HepG2 (cell line): ENCODE results near the gene ATP13A4. TPM values are rescaled to one million over a fixed set of nuclear protein-coding genes. Genes with fewer than 3 reads are reported as not detected.
A peak's percentile ranks its signal among the peaks of the same experiment; 100 is the strongest.

Experiments used
- ATF1 ChIP-seq: IDR thresholded peaks from 2 replicates; pipeline ENCODE4 v1.6.1; 2016; ENCODE audit warnings: mild to moderate bottlenecking, control low read depth
- ATRX ChIP-seq: sonication (generic); formaldehyde crosslinking; IDR thresholded peaks from 2 replicates; pipeline ENCODE4 v1.4.0; 2020; ENCODE audit warnings: missing genetic modification reagents, borderline replicate concordance
- DNMT1 ChIP-seq: sonication (generic); formaldehyde crosslinking; IDR thresholded peaks from 2 replicates; pipeline ENCODE4 v1.5.1; 2020; ENCODE audit warnings: mild to moderate bottlenecking, missing genetic modification reagents
- EEA1 ChIP-seq: sonication (generic); formaldehyde crosslinking; IDR thresholded peaks from 2 replicates; pipeline ENCODE4 v1.5.1; 2020; ENCODE audit warnings: mild to moderate bottlenecking, missing genetic modification reagents, borderline replicate concordance
- HES4 ChIP-seq: sonication (generic); formaldehyde crosslinking; IDR thresholded peaks from 2 replicates; pipeline ENCODE4 v1.9.0; 2021; ENCODE audit warnings: mild to moderate bottlenecking, missing genetic modification reagents, borderline replicate concordance
- ISX ChIP-seq: sonication (generic); formaldehyde crosslinking; conservative IDR thresholded peaks from 2 replicates; pipeline ENCODE4 v1.5.0; 2020; ENCODE audit warnings: missing genetic modification reagents
- MED1 ChIP-seq: sonication (generic); formaldehyde crosslinking; IDR thresholded peaks from 2 replicates; pipeline ENCODE4 v1.4.0; 2020; ENCODE audit warnings: missing genetic modification reagents
- PHF20 ChIP-seq: sonication (generic); formaldehyde crosslinking; IDR thresholded peaks from 2 replicates; pipeline ENCODE4 v1.5.0; 2020; ENCODE audit warnings: mild to moderate bottlenecking, missing genetic modification reagents
- PRPF4 ChIP-seq: fragments of 200-400 bp; formaldehyde crosslinking; IDR thresholded peaks from 2 replicates; pipeline ENCODE4 v1.6.1; 2016; ENCODE audit warnings: low read length, low read depth; ENCODE audit not compliant: poor library complexity, severe bottlenecking
- RXRB ChIP-seq: IDR thresholded peaks from 2 replicates; pipeline ENCODE4 v1.6.1; 2016; ENCODE audit warnings: borderline replicate concordance, missing genetic modification reagents, missing compliant biosample characterization
- SIN3B ChIP-seq: fragments of 150-350 bp; IDR thresholded peaks from 2 replicates; pipeline ENCODE4 v1.6.1; 2014; ENCODE audit warnings: low read length
- SOX5 ChIP-seq: IDR thresholded peaks from 2 replicates; pipeline ENCODE4 v1.6.1; 2016; ENCODE audit warnings: borderline replicate concordance
- SSRP1 ChIP-seq: IDR thresholded peaks from 2 replicates; pipeline ENCODE4 v1.6.1; 2016; ENCODE audit warnings: control low read depth
- TEAD3 ChIP-seq: optimal IDR thresholded peaks from 2 replicates; pipeline ENCODE3; 2016; ENCODE audit warnings: borderline replicate concordance
- ZBTB14 ChIP-seq: sonication (generic); formaldehyde crosslinking; IDR thresholded peaks from 2 replicates; pipeline ENCODE4 v1.4.0; 2020; ENCODE audit warnings: missing genetic modification reagents
- ZFP62 ChIP-seq: sonication (generic); formaldehyde crosslinking; IDR thresholded peaks from 2 replicates; pipeline ENCODE4 v1.4.0; 2020; ENCODE audit warnings: missing genetic modification reagents
- ZFX ChIP-seq: sonication (generic); formaldehyde crosslinking; IDR thresholded peaks from 2 replicates; pipeline ENCODE4 v1.4.0; 2020; ENCODE audit warnings: mild to moderate bottlenecking, low read depth, missing genetic modification reagents, moderate library complexity
- ZNF17 ChIP-seq: sonication (generic); formaldehyde crosslinking; IDR thresholded peaks from 2 replicates; pipeline ENCODE4 v1.5.0; 2020; ENCODE audit warnings: mild to moderate bottlenecking, missing genetic modification reagents
- ZNF207 ChIP-seq: fragments of 450-650 bp; IDR thresholded peaks from 2 replicates; pipeline ENCODE4 v1.6.1; 2016; ENCODE audit warnings: antibody characterized with exemption, borderline replicate concordance
- ZNF354B ChIP-seq: sonication (generic); formaldehyde crosslinking; IDR thresholded peaks from 2 replicates; pipeline ENCODE4 v1.8.0; 2022; ENCODE audit warnings: mild to moderate bottlenecking, missing genetic modification reagents
- ZNF431 ChIP-seq: sonication (generic); formaldehyde crosslinking; IDR thresholded peaks from 2 replicates; pipeline ENCODE4 v1.9.0; 2022; ENCODE audit warnings: missing genetic modification reagents, low read depth, mild to moderate bottlenecking, borderline replicate concordance
- ZNF441 ChIP-seq: sonication (generic); formaldehyde crosslinking; IDR thresholded peaks from 2 replicates; pipeline ENCODE4 v1.7.0; 2021; ENCODE audit warnings: missing genetic modification reagents, borderline replicate concordance
- ZNF616 ChIP-seq: sonication (generic); formaldehyde crosslinking; IDR thresholded peaks from 2 replicates; pipeline ENCODE4 v1.5.0; 2020; ENCODE audit warnings: low read depth, mild to moderate bottlenecking, missing genetic modification reagents
- ZNF672 ChIP-seq: sonication (generic); formaldehyde crosslinking; IDR thresholded peaks from 2 replicates; pipeline ENCODE4 v1.8.1; 2022; ENCODE audit warnings: missing genetic modification reagents
- ZNF720 ChIP-seq: sonication (generic); formaldehyde crosslinking; IDR thresholded peaks from 2 replicates; pipeline ENCODE4 v1.4.0; 2020; ENCODE audit warnings: missing genetic modification reagents
- polyA plus RNA-seq, 8 experiments: library from polyadenylated mRNA; depleted of rRNA in 3 of 8; stranded (reverse) in 7 of 8; unstranded in 1 of 8; fragments of >200 nt; fragmentation: Illumina TruSeq in 4 of 8; extraction: Trizol in 4 of 8; gene quantifications; 2 replicates each; pipeline versions ENCODE4 v1.2.1 to v1.2.3, GENCODE V29; 2011 to 2016; ENCODE audit warnings: low read depth in 4 of 8, missing spikeins in 1 of 8, mixed read lengths in 1 of 8; ENCODE audit not compliant: insufficient read depth in 1 of 8
- total RNA-seq, 5 experiments: library from RNA; depleted of rRNA; stranded (reverse); fragments of >200 nt; fragmentation: Illumina TruSeq; extraction: Trizol; gene quantifications; 2 replicates each; pipeline ENCODE4 v1.2.3, GENCODE V29; 2016; ENCODE audit warnings: low read depth in 1 of 5
- TF ChIP-seq, protein P1 (sequence below): sonication (generic); formaldehyde crosslinking; conservative IDR thresholded peaks from 2 replicates; pipeline ENCODE4 v1.4.0; 2020; ENCODE audit warnings: missing genetic modification reagents
- TF ChIP-seq, protein P2 (sequence below): sonication (generic); formaldehyde crosslinking; IDR thresholded peaks from 2 replicates; pipeline ENCODE4 v1.8.1; 2023; ENCODE audit warnings: mild to moderate bottlenecking, inconsistent platforms, moderate library complexity, missing genetic modification reagents, borderline replicate concordance

The ATP13A4 gene
- total and polyA plus RNA-seq, 2 of the 13 experiments (the other 11 are each of a cell fraction or from before 2014, with no cell fraction given), result 0.01 to 0.07 TPM

GRCh38 chr3:193592841-193593667 lies 38.4 kb upstream of the ATP13A4 start, which contains the start of gene OPA1 (continued):
- TF ChIP-seq RXRB (CRISPR knock-in tag) (peak; percentile 91), ATF1 (CRISPR knock-in tag) (peak; percentile 54; the same call in 1 of the 2 replicates), MED1 (CRISPR knock-in tag) (peak; percentile 91), ZNF354B (CRISPR knock-in tag) (0 out of 2 replicates have a peak, but pooled peaks have one; percentile 28), TEAD3 (CRISPR knock-in tag) (peak; percentile 90), EEA1 (peak; percentile 96; the same call in 1 of the 2 replicates), ZNF720 (CRISPR knock-in tag) (no peak; the same call in 1 of the 2 replicates), ZBTB14 (CRISPR knock-in tag) (0 out of 2 replicates have a peak, but pooled peaks have one; percentile 50), PRPF4 (no peak), ZNF207 (no peak), ISX (no peak), ZNF17 (CRISPR knock-in tag) (no peak), PHF20 (CRISPR knock-in tag) (peak; percentile 99), ZFX (CRISPR knock-in tag) (peak; percentile 98), ZNF441 (CRISPR knock-in tag) (peak; percentile 75; the same call in 1 of the 2 replicates), ZNF616 (CRISPR knock-in tag) (peak; percentile 25; the same call in 1 of the 2 replicates), ZFP62 (CRISPR knock-in tag) (no peak), ATRX (CRISPR knock-in tag) (no peak; the same call in 1 of the 2 replicates), DNMT1 (peak; percentile 92), ZNF431 (CRISPR knock-in tag) (no peak), SOX5 (peak; percentile 64; the same call in 1 of the 2 replicates), HES4 (0 out of 2 replicates have a peak, but pooled peaks have one; percentile 32), ZNF672 (CRISPR knock-in tag) (no peak), SIN3B (peak; percentile 79), SSRP1 (CRISPR knock-in tag) (0 out of 2 replicates have a peak, but pooled peaks have one; percentile 33)
- TF ChIP-seq, protein P1, sequence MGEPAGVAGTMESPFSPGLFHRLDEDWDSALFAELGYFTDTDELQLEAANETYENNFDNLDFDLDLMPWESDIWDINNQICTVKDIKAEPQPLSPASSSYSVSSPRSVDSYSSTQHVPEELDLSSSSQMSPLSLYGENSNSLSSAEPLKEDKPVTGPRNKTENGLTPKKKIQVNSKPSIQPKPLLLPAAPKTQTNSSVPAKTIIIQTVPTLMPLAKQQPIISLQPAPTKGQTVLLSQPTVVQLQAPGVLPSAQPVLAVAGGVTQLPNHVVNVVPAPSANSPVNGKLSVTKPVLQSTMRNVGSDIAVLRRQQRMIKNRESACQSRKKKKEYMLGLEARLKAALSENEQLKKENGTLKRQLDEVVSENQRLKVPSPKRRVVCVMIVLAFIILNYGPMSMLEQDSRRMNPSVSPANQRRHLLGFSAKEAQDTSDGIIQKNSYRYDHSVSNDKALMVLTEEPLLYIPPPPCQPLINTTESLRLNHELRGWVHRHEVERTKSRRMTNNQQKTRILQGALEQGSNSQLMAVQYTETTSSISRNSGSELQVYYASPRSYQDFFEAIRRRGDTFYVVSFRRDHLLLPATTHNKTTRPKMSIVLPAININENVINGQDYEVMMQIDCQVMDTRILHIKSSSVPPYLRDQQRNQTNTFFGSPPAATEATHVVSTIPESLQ (CRISPR knock-in tag), result no peak
- TF ChIP-seq, protein P2, sequence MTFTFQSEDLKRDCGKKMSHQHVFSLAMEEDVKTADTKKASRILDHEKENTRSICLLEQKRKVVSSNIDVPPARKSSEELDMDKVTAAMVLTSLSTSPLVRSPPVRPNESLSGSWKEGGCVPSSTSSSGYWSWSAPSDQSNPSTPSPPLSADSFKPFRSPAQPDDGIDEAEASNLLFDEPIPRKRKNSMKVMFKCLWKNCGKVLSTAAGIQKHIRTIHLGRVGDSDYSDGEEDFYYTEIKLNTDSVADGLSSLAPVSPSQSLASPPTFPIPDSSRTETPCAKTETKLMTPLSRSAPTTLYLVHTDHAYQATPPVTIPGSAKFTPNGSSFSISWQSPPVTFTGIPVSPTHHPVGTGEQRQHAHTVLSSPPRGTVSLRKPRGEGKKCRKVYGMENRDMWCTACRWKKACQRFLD (CRISPR knock-in tag), result peak; percentile 88; the same call in 1 of the 2 replicates
